Measurements from ENCODE around the gene BCR.

Gene BCR

GRCh38 chr22:23224846-23225245 is 44.5 kb downstream of the BCR start:
- Mint-ChIP-seq H3K4me3 (no peak overlapping the region), H3K4me1 (peaks cover 58% of the 10 kb centered on the region), H3K27ac (peak overlapping the region in 2 of 3 experiments; percentile 40 to 66), H3K36me3 (ENCODE audit: low read depth) (peaks cover 33% of the 10 kb centered on the region), H3K27me3 (ENCODE audit: low read depth) (peaks cover 27% of the 10 kb centered on the region), H3K9me3 (peaks cover 24% of the 10 kb centered on the region)
- no peak for TF ChIP-seq CTCF (IDR thresholded peaks at IDR 0.05; ENCODE audit: unreplicated experiment in 3 of 3)

DNA sequence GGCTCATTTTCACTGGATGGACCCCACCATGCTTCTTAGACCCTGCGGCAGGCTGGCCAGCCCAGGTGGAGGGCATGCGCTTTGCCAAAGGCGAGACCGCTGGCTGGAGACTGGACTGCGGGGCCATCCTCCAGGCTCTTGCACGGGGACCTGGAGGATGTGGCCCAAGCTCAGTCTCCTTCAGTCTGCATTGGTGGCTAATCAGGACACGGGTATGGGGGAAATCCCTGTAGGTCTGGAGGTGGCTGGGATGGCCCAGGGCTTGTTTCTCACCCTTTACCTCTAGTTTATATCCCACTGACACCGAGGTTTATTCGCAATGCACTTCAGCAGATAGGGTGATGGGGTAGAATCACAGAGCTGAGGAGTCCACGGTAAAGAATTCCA is 45.0 kb downstream of the BCR start:
- Mint-ChIP-seq H3K27ac (peak overlapping the region in 2 of 3 experiments; percentile 40), H3K36me3 (ENCODE audit: low read depth) (peaks cover 38% of the 10 kb centered on the region), H3K4me3 (no peak overlapping the region), H3K27me3 (ENCODE audit: low read depth) (peaks cover 24% of the 10 kb centered on the region), H3K4me1 (peaks cover 58% of the 10 kb centered on the region), H3K9me3 (peaks cover 29% of the 10 kb centered on the region)
- TF ChIP-seq CTCF (IDR thresholded peaks at IDR 0.05; ENCODE audit: unreplicated experiment in 3 of 3), result no peak

DNA sequence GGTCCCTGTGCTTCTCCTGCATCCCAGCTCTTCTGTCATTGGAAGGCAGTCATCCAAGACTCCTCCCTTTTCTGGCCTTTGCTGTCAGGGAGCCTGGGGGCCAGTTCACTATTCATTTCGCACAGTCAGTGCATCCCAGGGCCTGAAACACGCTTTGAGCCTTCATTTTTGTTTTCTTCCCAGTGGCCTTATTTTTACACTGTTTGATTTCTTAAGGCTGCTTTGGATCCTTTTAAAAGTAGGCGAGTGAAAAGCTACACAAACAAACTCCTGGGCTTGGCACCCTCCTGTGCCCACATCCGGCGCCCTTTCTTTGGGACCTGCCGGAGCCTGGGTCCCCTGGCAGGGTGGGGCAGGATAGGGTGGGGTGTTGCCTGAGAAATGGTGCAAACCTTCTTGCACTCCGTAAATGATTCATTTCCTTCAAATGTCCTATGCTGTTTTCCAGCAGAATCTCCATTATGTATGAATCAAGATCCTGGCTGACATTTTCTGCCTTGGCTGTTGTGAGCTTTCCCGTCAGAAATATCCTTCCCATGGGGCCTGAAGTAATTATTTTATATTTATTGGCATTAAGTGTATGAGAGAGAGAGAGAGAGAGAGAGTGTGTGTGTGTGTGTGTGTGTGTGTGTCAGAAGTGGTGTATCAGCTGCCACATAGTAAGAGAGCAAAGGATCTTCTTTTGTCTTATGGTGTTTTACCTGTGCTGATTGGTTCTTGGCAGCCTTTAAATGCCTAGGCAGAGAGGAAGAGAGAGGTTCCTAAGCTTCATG is 45.6 kb downstream of the BCR start:
- H3K9me3 Mint-ChIP-seq, result peaks cover 35% of the 10 kb centered on the region
- peaks cover 40% of the 10 kb centered on the region for H3K36me3 Mint-ChIP-seq (ENCODE audit: low read depth)
- H3K27ac Mint-ChIP-seq, result peak overlapping the region; percentile 2 to 40 (median 40)
- H3K4me3 Mint-ChIP-seq, result peak overlapping the region in 1 of 3 experiments; percentile 3
- H3K27me3 Mint-ChIP-seq (ENCODE audit: low read depth), result peaks cover 19% of the 10 kb centered on the region
- no peak for TF ChIP-seq CTCF (IDR thresholded peaks at IDR 0.05; ENCODE audit: unreplicated experiment in 3 of 3)
- H3K4me1 Mint-ChIP-seq, result peaks cover 57% of the 10 kb centered on the region

DNA sequence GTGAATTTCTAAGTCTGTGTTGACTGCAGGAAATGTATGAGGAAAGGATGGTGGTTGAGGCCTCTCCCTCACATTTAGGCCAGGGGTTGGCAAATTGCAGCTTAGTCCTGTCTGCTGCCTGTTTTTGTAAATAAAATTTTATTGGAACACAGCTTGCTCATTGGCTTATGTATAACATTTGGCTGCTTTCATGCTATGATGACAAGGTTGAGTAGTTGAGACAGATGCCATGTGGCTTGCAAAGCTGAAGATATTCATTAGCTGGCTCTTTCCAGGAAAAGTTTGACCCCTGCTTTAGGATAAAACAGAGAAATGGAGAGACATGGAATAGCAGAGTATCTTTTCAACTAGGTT is 46.2 kb downstream of the BCR start:
- Mint-ChIP-seq H3K27ac (peak overlapping the region; percentile 2 to 40 (median 40)), H3K4me3 (no peak overlapping the region), H3K9me3 (peaks cover 36% of the 10 kb centered on the region), H3K27me3 (ENCODE audit: low read depth) (peaks cover 13% of the 10 kb centered on the region), H3K4me1 (peaks cover 55% of the 10 kb centered on the region), H3K36me3 (ENCODE audit: low read depth) (peaks cover 40% of the 10 kb centered on the region)
- no peak for TF ChIP-seq CTCF (IDR thresholded peaks at IDR 0.05; ENCODE audit: unreplicated experiment in 3 of 3)

GRCh38 chr22:23227380-23227779 is 47.1 kb downstream of the BCR start:
- Mint-ChIP-seq H3K4me1 (peaks cover 57% of the 10 kb centered on the region), H3K36me3 (ENCODE audit: low read depth) (peaks cover 40% of the 10 kb centered on the region), H3K4me3 (no peak overlapping the region), H3K27ac (no peak overlapping the region), H3K9me3 (peaks cover 36% of the 10 kb centered on the region), H3K27me3 (ENCODE audit: low read depth) (peaks cover 9% of the 10 kb centered on the region)
- TF ChIP-seq CTCF (IDR thresholded peaks at IDR 0.05; ENCODE audit: unreplicated experiment in 3 of 3), result no peak

DNA sequence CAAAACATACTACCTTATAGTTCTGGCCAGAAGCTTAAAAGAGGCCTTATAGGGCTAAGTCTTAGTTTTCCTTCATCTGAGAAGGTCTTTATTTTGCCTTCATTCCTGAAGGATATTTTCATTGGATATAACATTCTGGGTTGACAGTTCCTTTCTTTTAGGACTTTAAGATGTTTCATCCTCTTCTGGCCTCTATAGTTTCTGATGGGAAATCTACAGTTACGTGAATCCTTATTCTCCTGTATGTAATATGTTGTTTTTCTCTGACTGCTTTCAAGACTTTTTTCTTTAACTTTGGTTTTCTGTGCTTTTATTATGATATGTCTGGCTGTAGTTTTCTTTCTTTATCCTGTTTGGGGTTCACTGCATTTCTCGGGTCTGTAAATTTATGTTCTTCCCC is 48.2 kb downstream of the BCR start:
- H3K4me3 Mint-ChIP-seq, result no peak overlapping the region
- H3K4me1 Mint-ChIP-seq, result peaks cover 57% of the 10 kb centered on the region
- no peak overlapping the region for H3K27ac Mint-ChIP-seq
- H3K36me3 Mint-ChIP-seq (ENCODE audit: low read depth), result peaks cover 40% of the 10 kb centered on the region
- peaks cover 4% of the 10 kb centered on the region for H3K27me3 Mint-ChIP-seq (ENCODE audit: low read depth)
- H3K9me3 Mint-ChIP-seq, result peaks cover 36% of the 10 kb centered on the region
- no peak for TF ChIP-seq CTCF (IDR thresholded peaks at IDR 0.05; ENCODE audit: unreplicated experiment in 3 of 3)
